Fibroblast of mammary gland (primary cell): Measurements from ENCODE around the gene BCL2L14.
"Not testable (repeated sequence)": the region's sequence is repeated elsewhere in the genome, so short reads cannot be mapped to it uniquely, and the experiment has no call there.

Source experiments
- DNase-seq: peaks from one replicate; pipeline ENCODE4 v3.0.0-alpha.2; 2010; ENCODE audit warnings: low read depth
- H3K4me3 ChIP-seq: 2 replicates; pipeline ENCODE4 v1.5.1; 2011; ENCODE audit warnings: low read depth, mild to moderate bottlenecking, low read length, moderate library complexity; ENCODE audit not compliant: control insufficient read depth
- TF ChIP-seq, protein P1 (sequence below): conservative IDR thresholded peaks from 2 replicates; pipeline ENCODE4 v1.5.1; 2011; ENCODE audit warnings: low read depth, low read length, inconsistent platforms; ENCODE audit not compliant: control insufficient read depth, insufficient read depth

The BCL2L14 gene

DNA sequence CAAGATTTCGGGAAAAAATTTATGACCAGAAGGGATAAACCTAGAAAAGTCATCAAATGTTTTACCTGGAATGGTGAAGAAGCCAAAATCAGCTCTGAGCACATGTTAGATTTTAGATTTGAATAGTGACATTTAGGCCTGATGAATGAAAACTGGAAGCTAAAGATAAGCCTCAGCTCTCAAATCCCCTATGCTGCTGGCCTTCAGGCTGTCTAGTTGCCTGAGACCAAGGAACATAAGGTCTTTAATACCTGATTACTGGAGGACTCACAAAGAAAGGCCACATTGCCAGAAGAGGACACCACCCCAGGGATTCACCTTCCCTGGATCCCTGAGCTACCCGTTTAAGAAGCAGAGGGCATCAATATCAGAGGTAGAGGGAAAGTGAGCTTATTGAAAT, 56.6 kb downstream of the BCL2L14 start:
- no peak for DNase-seq
- H3K4me3 ChIP-seq, result no peak overlapping the region
- TF ChIP-seq, protein P1, sequence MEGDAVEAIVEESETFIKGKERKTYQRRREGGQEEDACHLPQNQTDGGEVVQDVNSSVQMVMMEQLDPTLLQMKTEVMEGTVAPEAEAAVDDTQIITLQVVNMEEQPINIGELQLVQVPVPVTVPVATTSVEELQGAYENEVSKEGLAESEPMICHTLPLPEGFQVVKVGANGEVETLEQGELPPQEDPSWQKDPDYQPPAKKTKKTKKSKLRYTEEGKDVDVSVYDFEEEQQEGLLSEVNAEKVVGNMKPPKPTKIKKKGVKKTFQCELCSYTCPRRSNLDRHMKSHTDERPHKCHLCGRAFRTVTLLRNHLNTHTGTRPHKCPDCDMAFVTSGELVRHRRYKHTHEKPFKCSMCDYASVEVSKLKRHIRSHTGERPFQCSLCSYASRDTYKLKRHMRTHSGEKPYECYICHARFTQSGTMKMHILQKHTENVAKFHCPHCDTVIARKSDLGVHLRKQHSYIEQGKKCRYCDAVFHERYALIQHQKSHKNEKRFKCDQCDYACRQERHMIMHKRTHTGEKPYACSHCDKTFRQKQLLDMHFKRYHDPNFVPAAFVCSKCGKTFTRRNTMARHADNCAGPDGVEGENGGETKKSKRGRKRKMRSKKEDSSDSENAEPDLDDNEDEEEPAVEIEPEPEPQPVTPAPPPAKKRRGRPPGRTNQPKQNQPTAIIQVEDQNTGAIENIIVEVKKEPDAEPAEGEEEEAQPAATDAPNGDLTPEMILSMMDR, result no peak

DNA sequence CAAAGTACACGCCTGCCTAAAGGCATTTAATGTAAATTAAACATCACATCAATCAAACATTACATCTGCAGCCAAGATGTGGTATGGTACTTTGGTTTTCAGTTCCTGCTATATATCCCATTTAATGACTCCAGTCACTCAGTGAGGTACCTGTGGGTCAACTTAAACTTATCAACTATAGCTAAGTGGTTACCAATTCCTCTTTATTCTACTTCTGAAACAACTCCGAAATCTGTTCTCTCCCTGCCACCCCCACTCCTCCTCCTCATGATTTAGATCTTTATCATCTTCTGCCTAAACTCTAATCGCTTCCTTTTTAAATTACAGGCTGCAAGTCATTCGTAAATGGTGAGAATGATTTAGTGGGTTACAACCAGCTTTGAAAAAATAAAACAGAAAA, 57.9 kb downstream of the BCL2L14 start:
- H3K4me3 ChIP-seq, result no peak overlapping the region

DNA sequence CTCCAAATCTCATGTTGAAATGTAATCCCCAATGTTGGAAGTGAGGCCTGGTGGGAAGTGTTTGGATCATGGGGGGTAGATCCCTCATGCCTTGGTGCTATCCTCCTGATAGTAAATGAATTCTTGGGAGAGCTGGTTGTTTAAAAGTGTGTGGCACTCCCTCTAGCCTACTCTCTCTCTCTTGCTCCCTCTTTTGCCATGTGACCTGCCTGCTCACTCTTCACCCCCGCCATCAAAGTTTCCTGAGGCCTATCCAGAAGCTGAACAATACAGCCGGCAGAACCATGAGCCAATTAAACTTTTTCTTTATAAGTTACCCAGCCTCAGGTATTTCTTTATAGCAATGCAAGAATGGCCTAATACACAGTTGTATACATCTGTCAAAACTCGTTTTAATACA, 62.5 kb downstream of the BCL2L14 start:
- TF ChIP-seq, protein P1, result no peak
- DNase-seq, result no peak
- H3K4me3 ChIP-seq, result no peak overlapping the region

More for the DNA sequence above, 57.9 kb downstream of the BCL2L14 start:
- DNase-seq, result no peak
- TF ChIP-seq, protein P1, result no peak

DNA sequence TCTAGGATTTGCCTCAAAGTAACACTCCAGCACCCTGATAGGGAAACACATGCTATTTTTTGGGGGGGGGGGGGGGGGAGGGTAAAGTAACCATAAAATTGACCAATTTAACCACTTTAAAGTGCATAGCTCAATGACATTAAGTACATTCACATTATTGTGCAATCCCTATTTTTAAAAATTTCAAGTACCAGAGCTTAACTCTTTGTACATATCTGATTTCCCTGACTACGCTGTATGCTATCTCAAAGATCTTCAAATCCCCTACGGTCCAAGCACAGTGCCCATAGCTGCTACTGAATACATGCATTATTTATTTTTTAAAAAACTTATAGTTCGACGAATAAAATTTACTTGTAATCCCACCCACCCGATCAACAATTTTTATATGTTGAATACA, 63.0 kb downstream of the BCL2L14 start:
- no peak overlapping the region for H3K4me3 ChIP-seq
- no peak for DNase-seq
- TF ChIP-seq, protein P1, result no peak

DNA sequence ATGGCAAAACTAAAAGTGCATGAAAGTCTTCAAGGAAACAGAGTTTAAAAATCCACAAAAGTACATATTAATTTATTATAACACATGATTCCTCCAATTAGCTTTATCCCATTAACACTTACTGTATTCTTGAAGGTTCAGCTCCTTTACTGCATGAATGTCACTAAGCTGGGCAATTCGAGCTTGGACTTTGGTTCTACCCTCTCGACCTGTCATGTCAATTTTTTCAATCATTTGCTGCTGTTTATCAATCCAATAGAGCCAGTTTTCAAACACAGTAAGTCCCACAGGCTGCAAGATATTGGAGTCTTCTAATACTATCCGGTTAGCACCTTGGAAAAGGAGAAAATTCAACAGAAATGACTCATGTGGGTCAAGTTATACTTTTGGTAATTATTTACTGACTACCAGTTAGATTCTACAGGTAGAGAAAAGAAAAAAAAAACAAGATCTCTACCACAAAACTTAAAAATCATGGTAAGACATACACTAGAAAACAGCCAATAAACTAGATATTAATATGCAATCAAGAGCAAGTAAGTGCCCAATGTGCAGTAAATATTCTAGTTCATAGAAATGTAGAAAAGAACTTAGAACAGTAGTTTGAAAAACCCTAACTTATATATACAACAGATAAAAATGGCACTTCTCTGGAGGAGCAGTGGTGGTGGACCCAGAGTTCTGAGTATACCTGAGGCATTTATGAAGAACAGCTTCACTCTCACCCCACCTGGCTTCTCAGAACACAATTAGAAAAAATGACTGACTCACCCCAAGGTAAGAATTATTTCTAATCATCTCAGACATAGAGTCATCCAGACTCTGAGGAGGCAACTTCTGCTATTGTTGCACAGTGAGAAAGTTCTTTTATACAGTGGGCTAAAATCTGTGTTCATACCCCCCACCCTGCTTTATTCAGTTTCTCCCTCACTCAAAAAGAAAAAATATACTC, 67.7 kb downstream of the BCL2L14 start:
- no peak overlapping the region for H3K4me3 ChIP-seq
- DNase-seq, result no peak
- TF ChIP-seq, protein P1, result no peak

DNA sequence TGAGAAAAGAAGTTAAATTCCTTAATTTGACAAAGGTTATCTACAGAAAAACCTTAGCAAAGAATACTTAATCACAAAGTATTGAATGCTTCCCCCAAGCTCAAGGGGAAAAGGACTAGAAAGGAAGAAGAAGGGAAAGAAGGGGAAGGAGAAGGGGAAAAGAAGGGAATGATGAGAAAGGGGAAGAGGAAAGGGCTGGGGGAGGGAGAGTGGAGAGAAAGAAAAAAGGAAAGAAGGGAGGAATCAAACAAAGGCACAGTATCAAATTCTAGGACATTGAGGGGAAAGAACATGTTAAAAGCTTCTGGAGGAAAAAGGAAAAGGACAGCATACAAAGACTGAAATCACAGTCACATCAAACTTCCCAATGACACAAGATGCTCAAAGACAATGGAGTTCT, 70.3 kb downstream of the BCL2L14 start:
- DNase-seq, result no peak
- no peak overlapping the region for H3K4me3 ChIP-seq
- TF ChIP-seq, protein P1, result no peak

DNA sequence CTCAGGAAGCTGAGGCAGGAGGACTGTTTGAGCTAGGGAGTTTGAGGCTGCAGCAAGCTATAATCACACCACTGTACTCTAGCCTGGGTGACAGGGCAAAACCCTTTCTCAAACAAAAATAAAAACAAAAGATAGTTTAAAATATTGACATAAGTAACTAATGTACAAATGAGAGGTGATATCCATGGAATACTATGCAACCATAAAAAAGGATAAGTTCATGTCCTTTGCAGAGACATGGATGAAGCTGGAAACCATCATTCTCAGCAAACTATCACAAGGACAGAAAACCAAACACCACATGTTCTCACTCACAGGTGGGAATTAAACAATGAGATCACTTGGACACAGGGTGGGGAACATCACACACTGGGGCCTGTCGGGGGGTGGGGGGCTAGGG, 73.8 kb downstream of the BCL2L14 start:
- not testable (repeated sequence) for H3K4me3 ChIP-seq, DNase-seq
